ENCODE results near the gene DEPDC5. TPM values are rescaled to one million over a fixed set of nuclear protein-coding genes. Genes with fewer than 3 reads are reported as not detected.

The DEPDC5 gene
- total RNA-seq, 1 donor from 2014 or later = 37.1 TPM

DNA sequence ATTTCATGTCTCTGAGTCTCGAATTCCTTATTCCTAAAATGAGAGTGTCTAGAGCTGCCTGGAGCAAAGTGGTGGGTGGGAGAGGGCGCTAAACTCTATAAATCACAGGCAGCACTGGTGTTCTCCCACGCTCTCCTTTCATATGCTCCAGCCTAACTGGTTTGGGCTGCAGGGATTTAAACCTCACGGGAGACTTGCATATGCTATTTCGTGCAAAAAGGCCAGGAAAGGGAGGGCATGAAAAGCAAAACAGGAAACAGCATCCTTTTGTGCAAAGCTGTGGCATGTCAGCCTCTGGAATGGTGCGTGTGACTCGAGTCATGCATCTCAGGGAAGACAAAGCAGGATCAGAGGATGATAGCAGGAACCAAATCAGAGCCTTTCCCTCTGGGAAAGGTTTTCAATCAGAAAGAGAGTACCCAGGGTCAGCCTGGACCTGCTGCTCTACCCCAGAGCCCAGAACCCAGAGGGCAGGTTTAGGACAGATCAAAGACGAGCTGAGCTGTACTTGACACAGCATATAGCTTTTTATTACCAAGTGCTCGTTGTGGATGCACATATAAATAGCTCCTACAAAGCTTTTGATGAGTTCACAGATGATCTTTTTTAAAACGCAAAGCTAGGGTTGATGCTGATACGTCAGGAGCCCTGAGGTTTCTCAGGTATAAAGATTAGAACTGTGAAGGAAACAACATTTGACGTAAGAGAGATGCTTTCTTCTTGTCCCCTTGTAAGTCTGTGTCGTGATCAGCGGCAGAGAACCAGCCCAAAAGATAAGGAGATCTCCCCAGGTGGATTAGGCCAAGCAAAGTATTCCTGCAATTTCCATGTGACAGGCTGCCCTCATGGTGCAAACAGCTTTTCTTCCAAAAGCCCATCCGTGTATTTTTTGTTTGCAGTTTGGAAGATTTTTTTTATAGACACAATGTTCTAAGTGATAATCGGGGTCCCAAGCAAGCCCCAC lies 144.3 kb downstream of the DEPDC5 start:
- Histone ChIP-seq H3K27me3 (no peaks in the 10 kb centered on the region), H2AFZ (replicated peaks) (no peak overlapping the region), H3K4me3 (no peak overlapping the region), H3K36me3 (no peaks in the 10 kb centered on the region), H3K27ac (no peak overlapping the region), H4K20me1 (ENCODE audit: low read depth) (no peaks in the 10 kb centered on the region), H3K4me2 (no peak overlapping the region), H3F3A (ENCODE audit: low read depth) (no peaks in the 10 kb centered on the region), H3K4me1 (no peaks in the 10 kb centered on the region), H3K79me2 (ENCODE audit: low read depth) (no peaks in the 10 kb centered on the region), H3K9me3 (ENCODE audit: low read depth) (no peaks in the 10 kb centered on the region), H3K9ac (no peak overlapping the region)
- Mint-ChIP-seq H3K27ac (peak overlapping the region; percentile 36), H3K36me3 (peaks cover 7% of the 10 kb centered on the region), H3K4me1 (peaks cover 42% of the 10 kb centered on the region), H3K9me3 (no peaks in the 10 kb centered on the region), H3K27me3 (ENCODE audit: insufficient read depth, low read depth) (no peaks in the 10 kb centered on the region), H3K4me3 (peak overlapping the region; percentile 20)
- TF ChIP-seq, protein P1, sequence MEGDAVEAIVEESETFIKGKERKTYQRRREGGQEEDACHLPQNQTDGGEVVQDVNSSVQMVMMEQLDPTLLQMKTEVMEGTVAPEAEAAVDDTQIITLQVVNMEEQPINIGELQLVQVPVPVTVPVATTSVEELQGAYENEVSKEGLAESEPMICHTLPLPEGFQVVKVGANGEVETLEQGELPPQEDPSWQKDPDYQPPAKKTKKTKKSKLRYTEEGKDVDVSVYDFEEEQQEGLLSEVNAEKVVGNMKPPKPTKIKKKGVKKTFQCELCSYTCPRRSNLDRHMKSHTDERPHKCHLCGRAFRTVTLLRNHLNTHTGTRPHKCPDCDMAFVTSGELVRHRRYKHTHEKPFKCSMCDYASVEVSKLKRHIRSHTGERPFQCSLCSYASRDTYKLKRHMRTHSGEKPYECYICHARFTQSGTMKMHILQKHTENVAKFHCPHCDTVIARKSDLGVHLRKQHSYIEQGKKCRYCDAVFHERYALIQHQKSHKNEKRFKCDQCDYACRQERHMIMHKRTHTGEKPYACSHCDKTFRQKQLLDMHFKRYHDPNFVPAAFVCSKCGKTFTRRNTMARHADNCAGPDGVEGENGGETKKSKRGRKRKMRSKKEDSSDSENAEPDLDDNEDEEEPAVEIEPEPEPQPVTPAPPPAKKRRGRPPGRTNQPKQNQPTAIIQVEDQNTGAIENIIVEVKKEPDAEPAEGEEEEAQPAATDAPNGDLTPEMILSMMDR (IDR thresholded peaks at IDR 0.05) = no peak
- TF ChIP-seq EZH2phosphoT487 (IDR thresholded peaks at IDR 0.05) (no peak), EZH2 (IDR thresholded peaks at IDR 0.05) (no peak)
- DNase-seq (ENCODE audit: low spot score) = no peak

- no peaks in the 10 kb centered on the region for H3K9me3 ChIP-seq (ENCODE audit: low read depth)
- Mint-ChIP-seq H3K27me3 (ENCODE audit: insufficient read depth, low read depth) (no peaks in the 10 kb centered on the region), H3K4me3 (no peak overlapping the region), H3K36me3 (peaks cover 9% of the 10 kb centered on the region), H3K4me1 (peaks cover 34% of the 10 kb centered on the region), H3K27ac (peak overlapping the region; percentile 36), H3K9me3 (no peaks in the 10 kb centered on the region)
- H3F3A ChIP-seq (ENCODE audit: low read depth) = no peaks in the 10 kb centered on the region
- H3K4me1 ChIP-seq = no peaks in the 10 kb centered on the region
- TF ChIP-seq EZH2 (IDR thresholded peaks at IDR 0.05) = no peak
- TF ChIP-seq, protein P1 (IDR thresholded peaks at IDR 0.05) = no peak
- no peak for TF ChIP-seq EZH2phosphoT487 (IDR thresholded peaks at IDR 0.05)
- H2AFZ ChIP-seq (replicated peaks) = no peak overlapping the region
- no peaks in the 10 kb centered on the region for H3K79me2 ChIP-seq (ENCODE audit: low read depth)
- peak; percentile 50 for DNase-seq (ENCODE audit: low spot score)
- no peaks in the 10 kb centered on the region for H3K27me3 ChIP-seq
- H3K36me3 ChIP-seq = no peaks in the 10 kb centered on the region
- H3K4me2 ChIP-seq = no peak overlapping the region
- no peak overlapping the region for H3K9ac ChIP-seq
- H3K27ac ChIP-seq = no peak overlapping the region
- H4K20me1 ChIP-seq (ENCODE audit: low read depth) = no peaks in the 10 kb centered on the region
- no peak overlapping the region for H3K4me3 ChIP-seq
Observed at GRCh38 chr22:31898926-31899325, 145.1 kb downstream of the DEPDC5 start.

DNA sequence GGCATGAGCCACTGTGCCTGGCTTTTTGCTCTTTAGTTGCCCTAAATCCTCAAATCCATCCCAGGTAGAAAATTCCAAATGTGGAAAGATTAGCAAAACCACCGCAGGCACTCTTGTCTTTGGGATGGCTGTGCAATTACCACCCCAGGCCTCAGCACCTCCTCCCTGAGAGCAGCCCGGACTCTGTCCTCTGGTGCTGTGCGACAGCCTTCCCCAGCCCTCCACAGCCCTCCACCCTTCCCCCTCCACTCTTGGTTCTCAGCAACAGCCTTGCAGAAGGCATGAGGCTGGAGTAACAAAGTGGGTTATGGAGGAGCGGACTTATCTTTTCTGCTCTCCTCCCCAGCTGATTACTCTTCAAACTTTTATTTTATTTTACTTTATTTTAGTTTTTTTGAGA lies 145.8 kb downstream of the DEPDC5 start:
- H3K79me2 ChIP-seq (ENCODE audit: low read depth) = no peaks in the 10 kb centered on the region
- H3K27ac Mint-ChIP-seq = no peak overlapping the region
- peaks cover 29% of the 10 kb centered on the region for H3K4me1 Mint-ChIP-seq
- no peaks in the 10 kb centered on the region for H4K20me1 ChIP-seq (ENCODE audit: low read depth)
- no peak overlapping the region for H3K4me2 ChIP-seq
- no peaks in the 10 kb centered on the region for H3K9me3 ChIP-seq (ENCODE audit: low read depth)
- no peaks in the 10 kb centered on the region for H3F3A ChIP-seq (ENCODE audit: low read depth)
- H3K27ac ChIP-seq = no peak overlapping the region
- peaks cover 9% of the 10 kb centered on the region for H3K36me3 Mint-ChIP-seq
- no peaks in the 10 kb centered on the region for H3K27me3 ChIP-seq
- no peak overlapping the region for H3K4me3 ChIP-seq
- no peak for DNase-seq (ENCODE audit: low spot score)
- no peak overlapping the region for H3K9ac ChIP-seq
- no peak overlapping the region for H2AFZ ChIP-seq (replicated peaks)
- no peak overlapping the region for H3K4me3 Mint-ChIP-seq
- no peaks in the 10 kb centered on the region for H3K36me3 ChIP-seq
- H3K9me3 Mint-ChIP-seq = no peaks in the 10 kb centered on the region
- TF ChIP-seq, protein P1 (IDR thresholded peaks at IDR 0.05) = no peak
- TF ChIP-seq EZH2 (IDR thresholded peaks at IDR 0.05) = no peak
- no peak for TF ChIP-seq EZH2phosphoT487 (IDR thresholded peaks at IDR 0.05)
- no peaks in the 10 kb centered on the region for H3K27me3 Mint-ChIP-seq (ENCODE audit: insufficient read depth, low read depth)
- no peaks in the 10 kb centered on the region for H3K4me1 ChIP-seq

Measured in neural progenitor cell (in vitro differentiated cells).